H1 (cell line): Measurements from ENCODE around the gene MBNL2. TPM values are rescaled to one million over a fixed set of nuclear protein-coding genes. Genes with fewer than 3 reads are reported as not detected.

Experiments used
- CTCF ChIA-PET: fragments of 300-600 bp; sonication (Branson Sonifier 250); formaldehyde crosslinking; loops from one replicate; lab custom pipeline; 2021; ENCODE audit not compliant: partially characterized antibody; lab: Charles Lee
- POLR2A ChIA-PET: fragments of 300-600 bp; sonication (Branson Sonifier 250); formaldehyde crosslinking; loops from one replicate; lab custom pipeline; 2021; ENCODE audit warnings: inconsistent platforms; ENCODE audit not compliant: partially characterized antibody; lab: Charles Lee
- DNase-seq, 2 experiments: peaks; one replicate each; pipeline versions ENCODE4 v3.0.0 to v3.0.0-alpha.2; 2010 to 2022; ENCODE audit warnings: low spot score in 2 of 2, low read depth in 1 of 2, mixed read lengths in 1 of 2
- FAIRE-seq: peaks from 2 replicates; lab custom pipeline; 2011; peaks lifted over from hg19 to GRCh38; lab: Jason Lieb, UNC
- H2AFZ ChIP-seq: 2 replicates; pipeline ENCODE4 v1.8.1; 2012; ENCODE audit warnings: low read length, inconsistent platforms
- H2AK5ac ChIP-seq: 2 replicates; pipeline ENCODE4 v1.6.1; 2013; ENCODE audit warnings: low read depth, low read length
- H2BK120ac ChIP-seq: replicated peaks from 2 replicates; pipeline ENCODE3; 2013; ENCODE audit warnings: low read depth, low read length, inconsistent platforms
- H2BK12ac ChIP-seq: 2 replicates; pipeline ENCODE4 v1.6.1; 2013; ENCODE audit warnings: low read depth, low read length
- H2BK15ac ChIP-seq: 2 replicates; pipeline ENCODE4 v1.6.1; 2013; ENCODE audit warnings: low read length
- H2BK20ac ChIP-seq: 2 replicates; pipeline ENCODE4 v1.6.1; 2013; ENCODE audit warnings: low read length
- H2BK5ac ChIP-seq: 2 replicates; pipeline ENCODE4 v1.6.1; 2013; ENCODE audit warnings: low read depth, low read length
- H3K14ac ChIP-seq: 2 replicates; pipeline ENCODE4 v1.6.1; 2013; ENCODE audit warnings: inconsistent platforms; ENCODE audit not compliant: insufficient read length
- H3K18ac ChIP-seq: 2 replicates; pipeline ENCODE4 v1.6.1; 2013; ENCODE audit warnings: low read length; ENCODE audit errors: extremely low read depth
- H3K23ac ChIP-seq: 2 replicates; pipeline ENCODE4 v1.6.1; 2013; ENCODE audit warnings: inconsistent platforms; ENCODE audit not compliant: insufficient read length
- H3K23me2 ChIP-seq: 2 replicates; pipeline ENCODE4 v1.6.1; 2013; ENCODE audit warnings: low read depth, low read length
- H3K27ac ChIP-seq: 2 replicates; pipeline ENCODE4 v1.6.1; 2011; ENCODE audit warnings: low read depth, low read length, inconsistent platforms
- H3K27me3 ChIP-seq, 4 experiments: replicated peaks in 1 of 4; 1 replicate in 1 of 4; 2 replicates in 3 of 4; pipeline versions ENCODE4 v1.6.1 to v1.8.1; 2011 to 2013; ENCODE audit warnings: low read length in 3 of 4, mild to moderate bottlenecking in 3 of 4, inconsistent platforms in 2 of 4, mixed read lengths in 2 of 4, moderate library complexity in 1 of 4; ENCODE audit not compliant: control insufficient read depth in 3 of 4, insufficient read depth in 3 of 4; ENCODE audit errors: extremely low read depth in 1 of 4
- H3K36me3 ChIP-seq, 4 experiments: 2 replicates each; pipeline versions ENCODE4 v1.6.1 to v1.8.1; 2011 to 2013; ENCODE audit warnings: mild to moderate bottlenecking in 4 of 4, low read length in 3 of 4, moderate library complexity in 2 of 4, control low read depth in 1 of 4, inconsistent platforms in 1 of 4; ENCODE audit not compliant: insufficient read depth in 4 of 4, control insufficient read depth in 2 of 4
- H3K4ac ChIP-seq: replicated peaks from 2 replicates; pipeline ENCODE3; 2013; ENCODE audit warnings: low read length, low read depth, mixed read lengths, inconsistent platforms; ENCODE audit not compliant: insufficient read length
- H3K4me1 ChIP-seq, 4 experiments: replicated peaks in 1 of 4; 1 replicate in 1 of 4; 2 replicates in 3 of 4; pipeline versions ENCODE4 v1.6.1 to v1.8.1; 2011 to 2013; ENCODE audit warnings: low read length in 3 of 4, inconsistent platforms in 2 of 4, mixed read lengths in 1 of 4; ENCODE audit not compliant: insufficient read depth in 4 of 4, control insufficient read depth in 3 of 4
- H3K4me2 ChIP-seq, 2 experiments: 2 replicates each; pipeline versions ENCODE4 v1.6.1 to v1.8.1; 2011 to 2013; ENCODE audit warnings: low read depth in 2 of 2, low read length in 2 of 2, control low read depth in 1 of 2, inconsistent platforms in 1 of 2, mild to moderate bottlenecking in 1 of 2; ENCODE audit not compliant: insufficient read depth in 1 of 2
- H3K4me3 ChIP-seq, 4 experiments: fragments of 200-600, 300-600 bp in 1 of 4; sonication (generic), shearing (Covaris generic), sonication (Bioruptor Twin) in 1 of 4; 2 replicates each; pipeline versions ENCODE4 v1.5.1 to v1.8.1; 2011 to 2016; ENCODE audit warnings: low read length in 4 of 4, low read depth in 3 of 4, control low read depth in 2 of 4, inconsistent platforms in 2 of 4, mild to moderate bottlenecking in 2 of 4, mixed read lengths in 1 of 4, moderate library complexity in 1 of 4; ENCODE audit not compliant: insufficient read depth in 2 of 4; ENCODE audit errors: extremely low read depth in 1 of 4
- H3K56ac ChIP-seq: replicated peaks from 2 replicates; pipeline ENCODE3; 2013; ENCODE audit warnings: low read depth, mild to moderate bottlenecking, mixed read lengths, low read length, inconsistent platforms; ENCODE audit not compliant: insufficient read length
- H3K79me1 ChIP-seq: 2 replicates; pipeline ENCODE4 v1.6.1; 2013; ENCODE audit warnings: low read depth, low read length, control low read depth
- H3K79me2 ChIP-seq, 2 experiments: 2 replicates each; pipeline versions ENCODE4 v1.6.1 to v1.8.1; 2012 to 2013; ENCODE audit warnings: low read length in 2 of 2, mild to moderate bottlenecking in 2 of 2, inconsistent platforms in 1 of 2; ENCODE audit not compliant: insufficient read depth in 2 of 2, control insufficient read depth in 1 of 2
- H3K9ac ChIP-seq, 4 experiments: replicated peaks in 1 of 4; 1 replicate in 1 of 4; 2 replicates in 3 of 4; pipeline versions ENCODE4 v1.6.1 to v1.8.1; 2011 to 2013; ENCODE audit warnings: low read depth in 3 of 4, low read length in 3 of 4, control low read depth in 2 of 4, mild to moderate bottlenecking in 2 of 4, moderate library complexity in 2 of 4, inconsistent platforms in 1 of 4; ENCODE audit errors: extremely low read depth in 1 of 4
- H3K9me3 ChIP-seq, 2 experiments: 2 replicates each; pipeline versions ENCODE4 v1.6.1 to v1.8.1; 2012 to 2013; ENCODE audit warnings: mild to moderate bottlenecking in 2 of 2, moderate library complexity in 2 of 2, control low read depth in 1 of 2, inconsistent platforms in 1 of 2, low read depth in 1 of 2, low read length in 1 of 2, mixed read lengths in 1 of 2; ENCODE audit not compliant: insufficient read depth in 2 of 2
- H4K20me1 ChIP-seq, 2 experiments: replicated peaks in 1 of 2; 2 replicates each; pipeline versions ENCODE3 to v1.8.1; 2011 to 2013; ENCODE audit warnings: inconsistent platforms in 2 of 2, low read length in 2 of 2, mild to moderate bottlenecking in 1 of 2; ENCODE audit not compliant: insufficient read depth in 2 of 2, control insufficient read depth in 1 of 2
- H4K5ac ChIP-seq: 2 replicates; pipeline ENCODE4 v1.6.1; 2013; ENCODE audit warnings: low read length, low read depth, mixed read lengths, inconsistent platforms; ENCODE audit not compliant: insufficient read length
- H4K8ac ChIP-seq: 2 replicates; pipeline ENCODE4 v1.8.0; 2013; ENCODE audit warnings: mild to moderate bottlenecking, moderate library complexity, low read length, inconsistent platforms; ENCODE audit not compliant: insufficient read depth; ENCODE audit errors: extremely low read depth
- H4K91ac ChIP-seq: replicated peaks from 2 replicates; pipeline ENCODE3; 2013; ENCODE audit warnings: low read length, mixed read lengths, inconsistent platforms; ENCODE audit not compliant: insufficient read length
- CBX8 ChIP-seq: fragments of 300-800, 300-1000 bp; sonication (generic); IDR thresholded peaks from 2 replicates; pipeline ENCODE4 v1.7.1; 2016; ENCODE audit warnings: low read depth, low read length, borderline replicate concordance
- WGBS, 2 experiments: shearing (Covaris generic) in 1 of 2; methylation state at CpG; one replicate each; pipeline versions ENCODE4 v1.1.6 to v1.1.7; 2013 to 2015; ENCODE audit warnings: low lambda C conversion rate in 2 of 2, mixed read lengths in 2 of 2, inconsistent platforms in 1 of 2, low coverage in 1 of 2, missing lambda C conversion rate in 1 of 2; ENCODE audit not compliant: insufficient replicate concordance in 2 of 2, insufficient coverage in 1 of 2, insufficient read length in 1 of 2; ENCODE audit errors: extremely low coverage in 1 of 2, missing lambda C conversion rate in 1 of 2; 5-methylcytosine and 5-hydroxymethylcytosine counted together
- polyA plus RNA-seq, 7 experiments: library from polyadenylated mRNA; depleted of rRNA in 3 of 7; stranded (reverse) in 5 of 7; unstranded in 2 of 7; fragments of >200 nt in 5 of 7; fragments of 200-250 nt in 2 of 7; gene quantifications; 1 replicate in 5 of 7; 2 replicates in 1 of 7; 4 replicates in 1 of 7; pipeline versions ENCODE4 v1.2.1 to v1.2.3, GENCODE V29; 2011 to 2013; ENCODE audit warnings: missing spikeins in 2 of 7, mixed read lengths in 2 of 7
- total RNA-seq: library from RNA; stranded (reverse); fragmentation: NEBNext Ultra II Directional; extraction: Animal tissue kit (Norgen Biotek cat#: 25700); gene quantifications from 2 replicates; pipeline ENCODE4 v1.2.1, GENCODE V29; 2021
- TF ChIP-seq, protein P1 (sequence below): IDR thresholded peaks from 2 replicates; pipeline ENCODE4 v1.6.1; 2012; ENCODE audit warnings: inconsistent platforms

Gene MBNL2
- total and polyA plus RNA-seq, 2 of the 8 experiments (the other 6 are each of a cell fraction or from before 2014, with no cell fraction given): 1.0 to 2.6 TPM

- Histone ChIP-seq H3K23ac (no peak overlapping the region), H3K4ac (no peak overlapping the region), H3K36me3 (no peaks in the 10 kb centered on the region), H3K79me1 (no peaks in the 10 kb centered on the region), H3K18ac (no peak overlapping the region), H3K14ac (no peak overlapping the region), H2BK12ac (peak overlapping the region; percentile 60; the same call in 1 of the 2 replicates), H3K27ac (no peak overlapping the region), H3K56ac (no peak overlapping the region), H3K9me3 (no peaks in the 10 kb centered on the region), H3K9ac (no peak overlapping the region), H2BK20ac (no peak overlapping the region), H3K4me3 (no peak overlapping the region), H4K20me1 (no peaks in the 10 kb centered on the region), H2BK5ac (no peak overlapping the region), H3K27me3 (no peaks in the 10 kb centered on the region; a peak in 1 of 7 replicates), H2AK5ac (no peak overlapping the region), H3K4me1 (peaks cover 11 to 22% (median 16%) of the 10 kb centered on the region in 4 experiments), H3K4me2 (no peak overlapping the region), H4K8ac (no peak overlapping the region), H2BK120ac (no peak overlapping the region), H3K23me2 (no peaks in the 10 kb centered on the region), H4K5ac (no peak overlapping the region), H3K79me2 (no peaks in the 10 kb centered on the region), H2AFZ (no peak overlapping the region), H4K91ac (no peak overlapping the region), H2BK15ac (peak overlapping the region; percentile 81; the same call in 1 of the 2 replicates)
- ChIA-PET POLR2A (no interaction called here), CTCF (interaction anchor here (1.2 to 4.7 kb wide), 6 partner anchors 9 to 89 kb away, joined by 3 to 25 read pairs (median 6); partner anchors contain the start of gene MBNL2)
- TF ChIP-seq, protein P1, sequence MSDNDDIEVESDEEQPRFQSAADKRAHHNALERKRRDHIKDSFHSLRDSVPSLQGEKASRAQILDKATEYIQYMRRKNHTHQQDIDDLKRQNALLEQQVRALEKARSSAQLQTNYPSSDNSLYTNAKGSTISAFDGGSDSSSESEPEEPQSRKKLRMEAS: no peak
- TF ChIP-seq CBX8: no peak
- no peak for DNase-seq
- FAIRE-seq: no peak
- 93% methylated on average over 3 of the region's 3 CpGs; no CpG with 5 or more reads in 1 of the 2 experiments for WGBS, 2 experiments
Measured at GRCh38 chr13:97269603-97270002, 47.5 kb downstream of the MBNL2 start.
